Erythroblast (primary cell): Measurements from ENCODE around the gene SGK1.

Source experiments
- GATA1 ChIP-seq: IDR thresholded peaks from 2 replicates; pipeline ENCODE4 v1.6.1; 2011; ENCODE audit warnings: low read depth, mild to moderate bottlenecking, control low read depth, low read length, moderate library complexity
- POLR2A ChIP-seq: IDR thresholded peaks from 2 replicates; pipeline ENCODE4 v1.6.1; 2011; ENCODE audit warnings: mild to moderate bottlenecking, low read length

DNA sequence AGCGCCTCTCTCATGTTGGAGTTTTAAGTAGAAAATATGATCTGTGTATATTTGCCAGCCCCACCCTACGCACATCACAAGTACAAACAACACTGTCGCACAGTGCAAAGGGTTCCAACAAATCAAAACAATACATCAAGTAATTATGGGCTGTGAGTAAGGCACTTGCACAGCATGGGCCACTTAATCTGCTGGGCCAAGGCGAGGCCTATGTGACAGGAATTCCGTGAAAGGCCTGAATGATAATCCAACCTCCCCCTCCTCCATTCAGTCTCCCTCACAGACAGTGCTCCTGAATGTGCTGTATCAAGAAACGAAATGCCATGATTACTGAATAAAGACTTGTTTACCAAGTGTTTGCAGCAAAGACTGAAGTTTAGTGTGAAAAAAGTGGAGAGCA lies 135.4 kb downstream of the SGK1 start:
- no peak for TF ChIP-seq POLR2A
- TF ChIP-seq GATA1 = no peak
